Measurements from ENCODE around the gene NAV2. TPM values are rescaled to one million over a fixed set of nuclear protein-coding genes. Genes with fewer than 3 reads are reported as not detected.

NAV2 gene
- total RNA-seq, 2 experiments from 2014 or later: 0.23 to 0.36 TPM

- intact Hi-C loops (cut with micrococcal nuclease): no loop called here
Observed at GRCh38 chr11:20047769-20048154, 335.1 kb downstream of the NAV2 start.

GRCh38 chr11:20048246-20048645, 335.6 kb downstream of the NAV2 start:
- no peaks in the 10 kb centered on the region for H3K36me3 Mint-ChIP-seq (ENCODE audit: low read depth)
- H3K4me3 Mint-ChIP-seq: no peak overlapping the region
- H3K4me1 Mint-ChIP-seq (ENCODE audit: low read depth): no peaks in the 10 kb centered on the region
- ATAC-seq: no peak
- ChIA-PET POLR2A (no interaction called here), CTCF (no interaction called here)
- H3K9me3 Mint-ChIP-seq: no peaks in the 10 kb centered on the region
- intact Hi-C loops (cut with micrococcal nuclease): no loop called here
- H3K27ac Mint-ChIP-seq: no peak overlapping the region
- no peak for TF ChIP-seq CTCF (IDR thresholded peaks at IDR 0.05)
- no peaks in the 10 kb centered on the region for H3K27me3 Mint-ChIP-seq
- DNase-seq: no peak

More at GRCh38 chr11:20047769-20048154, 335.1 kb downstream of the NAV2 start:
- POLR2A ChIA-PET: no interaction called here
- ATAC-seq: no peak
- DNase-seq: no peak
- Mint-ChIP-seq H3K4me3 (no peak overlapping the region), H3K4me1 (ENCODE audit: low read depth) (no peaks in the 10 kb centered on the region), H3K27me3 (no peaks in the 10 kb centered on the region), H3K36me3 (ENCODE audit: low read depth) (no peaks in the 10 kb centered on the region), H3K27ac (no peak overlapping the region), H3K9me3 (no peaks in the 10 kb centered on the region)
- CTCF ChIA-PET: no interaction called here
- TF ChIP-seq CTCF (IDR thresholded peaks at IDR 0.05): no peak

GRCh38 chr11:20048707-20049106, 336.1 kb downstream of the NAV2 start:
- no peak overlapping the region for H3K4me3 Mint-ChIP-seq
- CTCF ChIA-PET: no interaction called here
- DNase-seq: no peak

GRCh38 chr11:20049231-20049630, 336.6 kb downstream of the NAV2 start:
- ChIA-PET POLR2A (no interaction called here), CTCF (no interaction called here)
- no peak for TF ChIP-seq CTCF (IDR thresholded peaks at IDR 0.05)
- H3K27me3 Mint-ChIP-seq: no peaks in the 10 kb centered on the region
- intact Hi-C loops (cut with micrococcal nuclease): no loop called here
- ATAC-seq: no peak
- H3K27ac Mint-ChIP-seq: no peak overlapping the region
- H3K36me3 Mint-ChIP-seq (ENCODE audit: low read depth): no peaks in the 10 kb centered on the region
- H3K4me1 Mint-ChIP-seq (ENCODE audit: low read depth): no peaks in the 10 kb centered on the region
- H3K9me3 Mint-ChIP-seq: no peaks in the 10 kb centered on the region
- no peak for DNase-seq
- H3K4me3 Mint-ChIP-seq: no peak overlapping the region

More at GRCh38 chr11:20048707-20049106, 336.1 kb downstream of the NAV2 start:
- Mint-ChIP-seq H3K4me1 (ENCODE audit: low read depth) (no peaks in the 10 kb centered on the region), H3K9me3 (no peaks in the 10 kb centered on the region), H3K27ac (no peak overlapping the region), H3K27me3 (no peaks in the 10 kb centered on the region), H3K36me3 (ENCODE audit: low read depth) (no peaks in the 10 kb centered on the region)
- intact Hi-C loops (cut with micrococcal nuclease): no loop called here
- no peak for TF ChIP-seq CTCF (IDR thresholded peaks at IDR 0.05)
- POLR2A ChIA-PET: no interaction called here
- no peak for ATAC-seq

GRCh38 chr11:20050048-20050447, 337.4 kb downstream of the NAV2 start:
- Mint-ChIP-seq H3K27me3 (no peaks in the 10 kb centered on the region), H3K4me3 (no peak overlapping the region), H3K27ac (no peak overlapping the region), H3K36me3 (ENCODE audit: low read depth) (no peaks in the 10 kb centered on the region), H3K9me3 (no peaks in the 10 kb centered on the region), H3K4me1 (ENCODE audit: low read depth) (no peaks in the 10 kb centered on the region)
- no peak for ATAC-seq
- POLR2A ChIA-PET: no interaction called here
- CTCF ChIA-PET: no interaction called here
- no peak for DNase-seq
- TF ChIP-seq CTCF (IDR thresholded peaks at IDR 0.05): no peak
- intact Hi-C loops (cut with micrococcal nuclease): no loop called here
